Mucosa of descending colon (tissue), 3 donors: Measurements from ENCODE around the gene RALGPS1. TPM values are rescaled to one million over a fixed set of nuclear protein-coding genes. Genes with fewer than 3 reads are reported as not detected.

Experiments
- ATAC-seq: fragments of 200-7000 bp; cut with Tn5 transposase; one replicate; pipeline ENCODE4 v1.9.1; 2020; ENCODE audit warnings: mild to moderate bottlenecking, moderate library complexity
- DNase-seq, 3 donors: peaks; one replicate each; pipeline ENCODE4 v3.0.0-alpha.2; 2020
- H3K36me3 ChIP-seq: fragments of 200-600 bp; one replicate; pipeline ENCODE4 v1.8.0; 2021; ENCODE audit warnings: low read depth, mild to moderate bottlenecking
- H3K4me1 ChIP-seq: fragments of 200-600 bp; one replicate; pipeline ENCODE4 v1.8.0; 2021; ENCODE audit warnings: low read depth, mild to moderate bottlenecking
- H3K4me3 ChIP-seq: fragments of 200-600 bp; one replicate; pipeline ENCODE4 v1.8.0; 2021; ENCODE audit warnings: mild to moderate bottlenecking
- H3K9me3 ChIP-seq: fragments of 200-600 bp; one replicate; pipeline ENCODE4 v1.8.0; 2021; ENCODE audit warnings: mild to moderate bottlenecking
- CTCF ChIP-seq: fragments of 200-600 bp; IDR thresholded peaks from one replicate; pipeline ENCODE4 v1.8.0; 2022; ENCODE audit warnings: antibody characterized with exemption, mild to moderate bottlenecking
- intact Hi-C, 2 donors: fragments of 100-400 bp; cut with DNase I in 1 of 2; cut with micrococcal nuclease in 1 of 2; formaldehyde crosslinking; loops; one replicate each; pipeline versions ENCODE4 v1.11.0 to v1.11.1; 2022; cut with DNase I, micrococcal nuclease
- total RNA-seq, 3 donors: library from RNA; stranded (reverse); fragmentation: NEBNext Ultra II Directional in 2 of 3; extraction: Animal tissue kit (Norgen Biotek cat#: 25700) in 2 of 3; gene quantifications; one replicate each; pipeline versions ENCODE4 v1.2.1 to v1.2.4, GENCODE V29; 2021 to 2023
- donor health status: DM: no; HTN: no; CAD: no; lungs with moderate emphysema.
- donor health status: DM: no; HTN: no; CAD: no.
- donor health status: DM: no; HTN: yes; CAD: no.

The RALGPS1 gene
- total RNA-seq, 3 donors from 2014 or later = 31.3 to 55.4 (median 32.1) TPM

- ATAC-seq (no peak), DNase-seq (no peak)
- TF ChIP-seq CTCF = no peak
- Histone ChIP-seq H3K4me3 (no peak overlapping the region), H3K36me3 (no peaks in the 10 kb centered on the region), H3K9me3 (no peaks in the 10 kb centered on the region), H3K4me1 (no peaks in the 10 kb centered on the region)
- intact Hi-C loops = no loop called here
Measured at GRCh38 chr9:127218818-127219217, 304.2 kb downstream of the RALGPS1 start.

- DNase-seq (no peak), ATAC-seq (no peak)
- Histone ChIP-seq H3K4me3 (no peak overlapping the region), H3K4me1 (no peaks in the 10 kb centered on the region), H3K36me3 (no peaks in the 10 kb centered on the region), H3K9me3 (no peaks in the 10 kb centered on the region)
- no peak for TF ChIP-seq CTCF
- intact Hi-C loops = no loop called here
Measured at GRCh38 chr9:127219520-127219919, 304.9 kb downstream of the RALGPS1 start.

GRCh38 chr9:127221695-127222094 lies 307.1 kb downstream of the RALGPS1 start:
- Histone ChIP-seq H3K36me3 (no peaks in the 10 kb centered on the region), H3K9me3 (no peaks in the 10 kb centered on the region), H3K4me3 (no peak overlapping the region), H3K4me1 (peaks cover 4% of the 10 kb centered on the region)
- no peak for DNase-seq
- no peak for ATAC-seq
- intact Hi-C loops = no loop called here
- TF ChIP-seq CTCF = no peak

GRCh38 chr9:127222388-127223095 lies 308.0 kb downstream of the RALGPS1 start:
- no peak overlapping the region for H3K4me3 ChIP-seq
- no peaks in the 10 kb centered on the region for H3K9me3 ChIP-seq
- ATAC-seq (no peak), DNase-seq (no peak)
- no peak for TF ChIP-seq CTCF
- no peaks in the 10 kb centered on the region for H3K36me3 ChIP-seq
- intact Hi-C loops = no loop called here
- peaks cover 4% of the 10 kb centered on the region for H3K4me1 ChIP-seq

- no peaks in the 10 kb centered on the region for H3K36me3 ChIP-seq
- H3K9me3 ChIP-seq = no peaks in the 10 kb centered on the region
- DNase-seq (no peak), ATAC-seq (no peak)
- peaks cover 4% of the 10 kb centered on the region for H3K4me1 ChIP-seq
- H3K4me3 ChIP-seq = no peak overlapping the region
- TF ChIP-seq CTCF = no peak
- intact Hi-C loops = no loop called here
Measured at GRCh38 chr9:127223266-127223665, 308.7 kb downstream of the RALGPS1 start.

GRCh38 chr9:127223810-127224177 lies 309.2 kb downstream of the RALGPS1 start:
- TF ChIP-seq CTCF = no peak
- Histone ChIP-seq H3K4me3 (no peak overlapping the region), H3K9me3 (no peaks in the 10 kb centered on the region), H3K4me1 (peaks cover 4% of the 10 kb centered on the region), H3K36me3 (no peaks in the 10 kb centered on the region)
- DNase-seq = no peak
- no peak for ATAC-seq
- intact Hi-C loops = no loop called here
